ENCODE data around the gene KCNAB1. TPM values are rescaled to one million over a fixed set of nuclear protein-coding genes. Genes with fewer than 3 reads are reported as not detected.
A peak's percentile ranks its signal among the peaks of the same experiment; 100 is the strongest.

Gene KCNAB1
- total and polyA plus RNA-seq, 12 donors, result 1.4 to 5.0 (median 2.5) TPM

GRCh38 chr3:156349978-156350377, 229.6 kb downstream of the KCNAB1 start:
- DNase-seq (no peak), ATAC-seq (no peak)
- TF ChIP-seq CTCF (IDR thresholded peaks at IDR 0.05), result no peak
- intact Hi-C loops (cut with DNase I), result no loop called here
- H3K36me3 ChIP-seq, result no peaks in the 10 kb centered on the region
- no peaks in the 10 kb centered on the region for H3K27me3 ChIP-seq
- no peaks in the 10 kb centered on the region for H3K9me3 ChIP-seq
- H3K4me3 ChIP-seq, result no peak overlapping the region
- no peak overlapping the region for H3K27ac ChIP-seq
- peaks cover 0 to 8% (median 0%) of the 10 kb centered on the region in 9 donors for H3K4me1 ChIP-seq

GRCh38 chr3:156350781-156351180, 230.4 kb downstream of the KCNAB1 start:
- intact Hi-C loops (cut with DNase I), result no loop called here
- H3K36me3 ChIP-seq, result no peaks in the 10 kb centered on the region
- TF ChIP-seq CTCF (IDR thresholded peaks at IDR 0.05), result no peak
- WGBS, 2 donors, result 39 to 48% methylated on average over 4 of the region's 4 CpGs
- no peaks in the 10 kb centered on the region for H3K9me3 ChIP-seq
- no peak for DNase-seq
- ATAC-seq, result peak in 3 of 8 donors; percentile 20 to 44 (median 27)
- H3K27ac ChIP-seq, result no peak overlapping the region
- no peaks in the 10 kb centered on the region for H3K27me3 ChIP-seq
- no peak overlapping the region for H3K4me3 ChIP-seq
- peaks cover 0 to 8% (median 0%) of the 10 kb centered on the region in 9 donors for H3K4me1 ChIP-seq

GRCh38 chr3:156351783-156352182, 231.4 kb downstream of the KCNAB1 start:
- H3K27me3 ChIP-seq, result no peaks in the 10 kb centered on the region
- intact Hi-C loops (cut with DNase I), result no loop called here
- DNase-seq (no peak), ATAC-seq (no peak)
- TF ChIP-seq CTCF (IDR thresholded peaks at IDR 0.05), result no peak
- no peaks in the 10 kb centered on the region for H3K9me3 ChIP-seq
- H3K4me1 ChIP-seq, result peaks cover 0 to 16% (median 0%) of the 10 kb centered on the region in 9 donors
- H3K36me3 ChIP-seq, result no peaks in the 10 kb centered on the region
- 77 to 83% methylated on average over 6 of the region's 6 CpGs for WGBS, 2 donors
- no peak overlapping the region for H3K27ac ChIP-seq
- H3K4me3 ChIP-seq, result no peak overlapping the region

- no peak for TF ChIP-seq CTCF (IDR thresholded peaks at IDR 0.05)
- no peaks in the 10 kb centered on the region for H3K9me3 ChIP-seq
- no peak overlapping the region for H3K27ac ChIP-seq
- H3K4me1 ChIP-seq, result peaks cover 0 to 16% (median 0%) of the 10 kb centered on the region in 9 donors
- H3K4me3 ChIP-seq, result no peak overlapping the region
- H3K27me3 ChIP-seq, result no peaks in the 10 kb centered on the region
- H3K36me3 ChIP-seq, result no peaks in the 10 kb centered on the region
- WGBS, 2 donors, result 51 to 69% methylated on average over 2 of the region's 2 CpGs
- intact Hi-C loops (cut with DNase I), result no loop called here
- no peak for ATAC-seq
- no peak for DNase-seq
Measured at GRCh38 chr3:156352728-156353127, 232.3 kb downstream of the KCNAB1 start.
